Heart left ventricle (tissue), 13 donors: ENCODE results near the gene COX6B2.

Experiments
- POLR2A ChIP-seq, 2 donors: fragments of 450-650 bp; IDR thresholded peaks; one replicate each; pipeline ENCODE4 v1.6.1; 2017; ENCODE audit warnings: antibody characterized with exemption in 2 of 2, mild to moderate bottlenecking in 2 of 2, moderate library complexity in 2 of 2
- TF ChIP-seq, protein P1 (sequence below), 12 donors: fragments of 200-600 bp; sonication (generic) in 4 of 12; IDR thresholded peaks; one replicate each; pipeline versions ENCODE4 v1.5.0 to v1.8.0; 2018 to 2022; ENCODE audit warnings: antibody characterized with exemption in 12 of 12, mild to moderate bottlenecking in 5 of 12
- donor health status: ischemic (EF 13 %, LVEDD 7.1; RV severe dilation, severe dysfunction).
- donor health status: DM: no; HTN: yes; CAD: no.
- donor health status: DM: no; HTN: no; CAD: no.
- donor health status: ischemic (EF 25% LVEDD 6.9; RV normal size, moderate dysfunction).
- donor health status: ischemic (EF 25% LVEDD 5.7; RV mildly dilated, moderate dysfunction).
- donor health status: ischemic (EF 35%, LVEDD 5.7; RV mildly dilated, moderate dysfunction).
- donor health status: nonischemic (EF 11% LVEDD 7.7; RV severe dilation, severe dysfunction).
- donor health status: DM: yes; HTN: yes; CAD: no.
- donor health status: PGD.
- donor health status: ischemic (EF 29% LVEDD 5.4; RV normal size, mild dysfunction).
- donor health status: nonischemic (EF 23%, LVEDD 6.1; RV moderate dilation, normal function).

DNA sequence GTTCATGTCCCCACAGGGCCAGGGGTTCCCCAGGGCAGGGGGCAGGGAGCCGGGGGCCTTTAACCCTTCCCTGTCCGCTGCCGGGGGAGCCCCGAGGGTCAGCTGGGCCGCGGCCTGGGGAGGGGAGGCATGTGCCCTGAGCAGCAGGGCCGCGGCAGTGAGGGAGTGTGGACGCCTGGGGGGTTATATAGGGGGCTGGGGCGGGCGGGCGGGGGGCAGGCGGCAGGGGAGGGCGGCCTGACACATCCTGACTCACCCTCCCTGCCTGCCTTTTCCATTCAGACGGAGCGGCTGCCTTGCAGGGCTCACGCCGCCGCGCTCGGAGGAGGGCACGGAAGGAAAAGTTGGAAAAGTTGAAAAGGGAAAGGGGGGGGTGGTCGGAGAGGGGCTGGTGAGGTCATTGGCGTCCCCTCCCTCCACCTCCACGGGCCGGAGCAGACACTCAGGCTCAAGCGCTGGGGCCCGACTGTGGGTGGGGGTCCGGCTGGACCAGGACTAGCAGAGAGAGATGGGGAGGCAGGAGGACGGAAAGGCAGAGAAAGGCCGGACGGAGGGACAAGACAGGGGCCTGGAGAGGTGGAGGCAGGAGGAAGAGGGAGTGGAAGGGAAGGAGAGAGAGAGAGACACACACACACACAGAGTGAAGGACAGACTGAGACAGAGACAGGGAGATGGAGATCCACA, 15.9 kb upstream of the COX6B2 start, which contains the start of gene IL11:
- no peak for TF ChIP-seq POLR2A (IDR thresholded peaks at IDR 0.05)
- TF ChIP-seq, protein P1, sequence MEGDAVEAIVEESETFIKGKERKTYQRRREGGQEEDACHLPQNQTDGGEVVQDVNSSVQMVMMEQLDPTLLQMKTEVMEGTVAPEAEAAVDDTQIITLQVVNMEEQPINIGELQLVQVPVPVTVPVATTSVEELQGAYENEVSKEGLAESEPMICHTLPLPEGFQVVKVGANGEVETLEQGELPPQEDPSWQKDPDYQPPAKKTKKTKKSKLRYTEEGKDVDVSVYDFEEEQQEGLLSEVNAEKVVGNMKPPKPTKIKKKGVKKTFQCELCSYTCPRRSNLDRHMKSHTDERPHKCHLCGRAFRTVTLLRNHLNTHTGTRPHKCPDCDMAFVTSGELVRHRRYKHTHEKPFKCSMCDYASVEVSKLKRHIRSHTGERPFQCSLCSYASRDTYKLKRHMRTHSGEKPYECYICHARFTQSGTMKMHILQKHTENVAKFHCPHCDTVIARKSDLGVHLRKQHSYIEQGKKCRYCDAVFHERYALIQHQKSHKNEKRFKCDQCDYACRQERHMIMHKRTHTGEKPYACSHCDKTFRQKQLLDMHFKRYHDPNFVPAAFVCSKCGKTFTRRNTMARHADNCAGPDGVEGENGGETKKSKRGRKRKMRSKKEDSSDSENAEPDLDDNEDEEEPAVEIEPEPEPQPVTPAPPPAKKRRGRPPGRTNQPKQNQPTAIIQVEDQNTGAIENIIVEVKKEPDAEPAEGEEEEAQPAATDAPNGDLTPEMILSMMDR (IDR thresholded peaks at IDR 0.05), result no peak
